ENCODE measurements around the gene ZNF629. TPM values are rescaled to one million over a fixed set of nuclear protein-coding genes. Genes with fewer than 3 reads are reported as not detected.

The ZNF629 gene
- total RNA-seq, 1 experiment from 2014 or later = 18.4 TPM

DNA sequence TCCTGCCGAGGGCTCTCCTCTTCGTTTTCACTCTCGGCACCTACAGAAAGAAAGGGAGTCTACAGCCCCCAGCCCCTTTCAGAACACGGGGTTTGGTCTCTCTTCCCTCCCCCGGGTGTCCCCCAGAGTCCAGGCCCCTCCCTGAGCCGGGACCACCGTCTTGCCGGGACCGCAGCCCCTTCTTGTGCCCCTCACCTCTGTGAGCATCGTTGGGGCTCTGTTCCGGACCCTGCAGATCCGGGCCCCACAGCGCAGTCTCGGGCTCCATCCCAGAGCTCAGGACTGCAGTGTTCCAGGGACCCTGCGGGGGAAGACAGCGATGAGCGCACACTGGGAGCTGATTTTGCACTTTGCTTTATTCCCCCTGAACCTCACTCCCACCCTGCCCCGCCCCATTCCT is 2.8 kb downstream of the ZNF629 start:
- DNase-seq (ENCODE audit: low read depth, low spot score) = no peak
- H3K4me1 ChIP-seq (ENCODE audit: control insufficient read depth in 1 of 2, insufficient read depth in 2 of 2, low read length in 2 of 2) = peaks cover 7 to 22% of the 10 kb centered on the region in 2 experiments; a peak in 3 of 4 replicates
- H3K4me2 ChIP-seq (ENCODE audit: low read length) = no peak overlapping the region
- no peak overlapping the region for H2AFZ ChIP-seq (ENCODE audit: low read depth, low read length, poor library complexity, severe bottlenecking)
- ChIA-PET CTCF (no interaction called here), RAD21 (ENCODE audit: low non-redundant PET in 1 of 2, low total read pairs in 2 of 2, uncharacterized antibody in 2 of 2, unreplicated experiment in 2 of 2) (interaction anchor here in 1 of 2 experiments (0.6 kb wide), 1 partner anchor 65 kb away, joined by 3 read pairs; no protein-coding TSS in a partner anchor), POLR2A (interaction anchor here (2.4 kb wide), 1 partner anchor 21 kb away, joined by 9 read pairs; no protein-coding TSS in a partner anchor)
- no TSS peak for BruUV-seq (replicated peaks)
- no peaks in the 10 kb centered on the region for H3K9me2 ChIP-seq (ENCODE audit: insufficient read depth)
- H3K79me2 ChIP-seq (ENCODE audit: insufficient read depth, low read length) = peaks cover 21% of the 10 kb centered on the region
- TF ChIP-seq POLR2AphosphoS5 (IDR thresholded peaks at IDR 0.05; ENCODE audit: low read depth, low read length) = no peak
- H4K20me1 ChIP-seq (ENCODE audit: insufficient read depth) = no peaks in the 10 kb centered on the region
- no peak overlapping the region for H3K4me3 ChIP-seq (replicated peaks in 1 of 2; ENCODE audit: low read depth in 1 of 2, low read length in 2 of 2)
- intact Hi-C loops (cut with micrococcal nuclease) = no loop called here
- H3K9me3 ChIP-seq (ENCODE audit: control insufficient read depth in 1 of 2, insufficient read depth in 1 of 2, low read depth in 1 of 2, low read length in 2 of 2) = no peaks in the 10 kb centered on the region
- H3K27me3 ChIP-seq (ENCODE audit: insufficient read depth, low read length) = no peaks in the 10 kb centered on the region
- no peak for ATAC-seq
- no peak overlapping the region for H3K9ac ChIP-seq (ENCODE audit: low read length)
- peaks cover 9 to 14% of the 10 kb centered on the region in 2 experiments; a peak in 3 of 4 replicates for H3K36me3 ChIP-seq (ENCODE audit: control insufficient read depth in 1 of 2, insufficient read depth in 2 of 2, low read length in 2 of 2)
- H3K27ac ChIP-seq (ENCODE audit: low read depth, low read length) = no peak overlapping the region

DNA sequence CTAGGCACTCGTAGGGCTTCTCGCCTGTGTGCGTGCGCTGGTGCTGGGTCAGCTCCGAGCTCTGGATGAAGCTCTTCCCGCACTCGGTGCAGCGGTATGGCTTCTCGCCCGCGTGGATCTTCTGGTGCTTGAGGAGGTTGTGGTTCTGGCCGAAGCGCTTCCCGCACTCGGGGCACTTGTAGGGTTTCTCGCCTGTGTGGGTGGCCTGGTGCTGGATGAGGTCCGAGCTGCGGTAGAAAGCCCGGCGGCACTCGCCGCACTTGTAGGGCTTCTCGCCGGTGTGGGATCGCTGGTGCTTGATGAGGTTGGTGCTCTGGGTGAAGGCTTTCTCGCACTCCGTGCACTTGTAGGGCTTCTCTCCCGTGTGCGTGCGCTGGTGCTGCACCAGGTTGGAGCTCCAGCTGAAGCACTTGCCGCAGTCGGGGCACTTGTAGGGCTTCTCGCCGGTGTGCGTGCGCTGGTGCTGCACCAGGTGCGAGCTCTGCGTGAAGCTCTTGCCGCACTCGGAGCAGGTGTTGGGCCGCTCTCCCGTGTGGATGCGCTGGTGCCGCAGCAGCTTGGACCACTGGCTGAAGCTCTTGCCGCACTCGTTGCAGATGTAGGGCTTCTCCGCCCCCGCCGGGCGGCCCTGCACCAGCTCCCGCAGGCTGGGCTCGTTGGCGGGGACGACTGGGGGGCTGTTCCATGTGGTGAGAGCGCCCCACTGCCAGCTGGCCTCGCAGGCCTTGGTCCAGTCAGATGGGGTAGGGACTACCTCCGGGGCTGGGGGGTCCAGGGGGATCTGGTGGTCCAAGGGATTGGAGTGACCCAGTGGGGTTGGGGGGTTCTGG is 3.5 kb downstream of the ZNF629 start:
- Histone ChIP-seq H3K9ac (ENCODE audit: low read length) (no peak overlapping the region), H3K9me2 (ENCODE audit: insufficient read depth) (no peaks in the 10 kb centered on the region), H3K4me3 (replicated peaks in 1 of 2; ENCODE audit: low read depth in 1 of 2, low read length in 2 of 2) (no peak overlapping the region), H2AFZ (ENCODE audit: low read depth, low read length, poor library complexity, severe bottlenecking) (no peak overlapping the region), H3K27me3 (ENCODE audit: insufficient read depth, low read length) (no peaks in the 10 kb centered on the region), H3K36me3 (ENCODE audit: control insufficient read depth in 1 of 2, insufficient read depth in 2 of 2, low read length in 2 of 2) (peaks cover 9 to 14% of the 10 kb centered on the region in 2 experiments; a peak in 3 of 4 replicates), H3K27ac (ENCODE audit: low read depth, low read length) (no peak overlapping the region), H3K4me1 (ENCODE audit: control insufficient read depth in 1 of 2, insufficient read depth in 2 of 2, low read length in 2 of 2) (peaks cover 7 to 22% of the 10 kb centered on the region in 2 experiments; a peak in 3 of 4 replicates), H3K9me3 (ENCODE audit: control insufficient read depth in 1 of 2, insufficient read depth in 1 of 2, low read depth in 1 of 2, low read length in 2 of 2) (no peaks in the 10 kb centered on the region), H3K79me2 (ENCODE audit: insufficient read depth, low read length) (peaks cover 21% of the 10 kb centered on the region), H3K4me2 (ENCODE audit: low read length) (no peak overlapping the region), H4K20me1 (ENCODE audit: insufficient read depth) (no peaks in the 10 kb centered on the region)
- DNase-seq (ENCODE audit: low read depth, low spot score) (no peak), ATAC-seq (no peak)
- no TSS peak for BruUV-seq (replicated peaks)
- ChIA-PET POLR2A (no interaction called here), CTCF (no interaction called here), RAD21 (ENCODE audit: low non-redundant PET in 1 of 2, low total read pairs in 2 of 2, uncharacterized antibody in 2 of 2, unreplicated experiment in 2 of 2) (no interaction called here)
- TF ChIP-seq POLR2A (IDR thresholded peaks at IDR 0.05; ENCODE audit: borderline replicate concordance, extremely low read depth, insufficient read depth, insufficient read length) (no peak), YY1 (IDR thresholded peaks at IDR 0.05; ENCODE audit: extremely low read depth, insufficient replicate concordance, low read depth, low read length) (no peak), JUND (IDR thresholded peaks at IDR 0.05) (no peak)
- TF ChIP-seq, protein P1, sequence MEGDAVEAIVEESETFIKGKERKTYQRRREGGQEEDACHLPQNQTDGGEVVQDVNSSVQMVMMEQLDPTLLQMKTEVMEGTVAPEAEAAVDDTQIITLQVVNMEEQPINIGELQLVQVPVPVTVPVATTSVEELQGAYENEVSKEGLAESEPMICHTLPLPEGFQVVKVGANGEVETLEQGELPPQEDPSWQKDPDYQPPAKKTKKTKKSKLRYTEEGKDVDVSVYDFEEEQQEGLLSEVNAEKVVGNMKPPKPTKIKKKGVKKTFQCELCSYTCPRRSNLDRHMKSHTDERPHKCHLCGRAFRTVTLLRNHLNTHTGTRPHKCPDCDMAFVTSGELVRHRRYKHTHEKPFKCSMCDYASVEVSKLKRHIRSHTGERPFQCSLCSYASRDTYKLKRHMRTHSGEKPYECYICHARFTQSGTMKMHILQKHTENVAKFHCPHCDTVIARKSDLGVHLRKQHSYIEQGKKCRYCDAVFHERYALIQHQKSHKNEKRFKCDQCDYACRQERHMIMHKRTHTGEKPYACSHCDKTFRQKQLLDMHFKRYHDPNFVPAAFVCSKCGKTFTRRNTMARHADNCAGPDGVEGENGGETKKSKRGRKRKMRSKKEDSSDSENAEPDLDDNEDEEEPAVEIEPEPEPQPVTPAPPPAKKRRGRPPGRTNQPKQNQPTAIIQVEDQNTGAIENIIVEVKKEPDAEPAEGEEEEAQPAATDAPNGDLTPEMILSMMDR (IDR thresholded peaks at IDR 0.05 in 2 of 3, conservative IDR thresholded peaks at IDR 0.05 in 1 of 3; ENCODE audit: borderline replicate concordance in 1 of 3, insufficient read depth in 1 of 3, low read depth in 2 of 3, low read length in 2 of 3) = no peak
- TF ChIP-seq, protein P2, sequence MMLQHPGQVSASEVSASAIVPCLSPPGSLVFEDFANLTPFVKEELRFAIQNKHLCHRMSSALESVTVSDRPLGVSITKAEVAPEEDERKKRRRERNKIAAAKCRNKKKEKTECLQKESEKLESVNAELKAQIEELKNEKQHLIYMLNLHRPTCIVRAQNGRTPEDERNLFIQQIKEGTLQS (IDR thresholded peaks at IDR 0.05) = no peak
- TF ChIP-seq, protein P3, sequence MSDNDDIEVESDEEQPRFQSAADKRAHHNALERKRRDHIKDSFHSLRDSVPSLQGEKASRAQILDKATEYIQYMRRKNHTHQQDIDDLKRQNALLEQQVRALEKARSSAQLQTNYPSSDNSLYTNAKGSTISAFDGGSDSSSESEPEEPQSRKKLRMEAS (IDR thresholded peaks at IDR 0.05) = no peak
- intact Hi-C loops (cut with micrococcal nuclease) = no loop called here
